BJ (cell line): ENCODE results near the gene RBBP5. TPM values are rescaled to one million over a fixed set of nuclear protein-coding genes. Genes with fewer than 3 reads are reported as not detected.
"Not testable (repeated sequence)": the region's sequence is repeated elsewhere in the genome, so short reads cannot be mapped to it uniquely, and the experiment has no call there.

Source experiments
- CTCF ChIA-PET: fragments of 350-600 bp; formaldehyde crosslinking; extraction: SDS; loops from one replicate; lab custom pipeline; 2021; ENCODE audit warnings: antibody characterized with exemption, inconsistent platforms; lab: Yijun Ruan, JAX
- POLR2A ChIA-PET: fragments of 300-600 bp; sonication (Branson Sonifier 250); formaldehyde crosslinking; extraction: SDS; loops from one replicate; lab custom pipeline; 2021; ENCODE audit warnings: antibody characterized with exemption; lab: Charles Lee
- DNase-seq: peaks from one replicate; pipeline ENCODE4 v3.0.0-alpha.2; 2011; ENCODE audit warnings: low read depth
- H3K27me3 ChIP-seq: 2 replicates; pipeline ENCODE4 v1.6.0; 2011; ENCODE audit warnings: low read length; ENCODE audit not compliant: control insufficient read depth, insufficient read depth
- H3K36me3 ChIP-seq: 2 replicates; pipeline ENCODE4 v1.5.1; 2011; ENCODE audit warnings: low read length; ENCODE audit not compliant: control insufficient read depth, insufficient read depth
- H3K4me3 ChIP-seq: 2 replicates; pipeline ENCODE4 v1.5.1; 2011; ENCODE audit warnings: low read depth, mild to moderate bottlenecking, control low read depth, low read length
- CTCF ChIP-seq: IDR thresholded peaks from 2 replicates; pipeline ENCODE4 v1.5.1; 2011; ENCODE audit warnings: low read depth, mild to moderate bottlenecking, control low read depth, inconsistent platforms, low read length, moderate library complexity; ENCODE audit not compliant: insufficient read depth
- polyA plus RNA-seq: library from polyadenylated mRNA; depleted of rRNA; stranded (reverse); fragments of >200 nt; gene quantifications from 2 replicates; pipeline ENCODE4 v1.2.3, GENCODE V29; 2011

RBBP5 gene
- polyA plus RNA-seq, 1 experiment, result 6.4 TPM

GRCh38 chr1:205162301-205162700 lies 40.5 kb upstream of the RBBP5 start:
- POLR2A ChIA-PET, result no interaction called here
- H3K36me3 ChIP-seq, result peaks cover 28% of the 10 kb centered on the region
- DNase-seq, result no peak
- no peak for TF ChIP-seq CTCF
- CTCF ChIA-PET, result interaction anchor here (2.9 kb wide), 1 partner anchor 21 kb away, joined by 8 read pairs; no protein-coding TSS in a partner anchor
- no peaks in the 10 kb centered on the region for H3K27me3 ChIP-seq
- H3K4me3 ChIP-seq, result no peak overlapping the region

GRCh38 chr1:205161076-205161475 lies 39.3 kb upstream of the RBBP5 start:
- Histone ChIP-seq H3K36me3 (peaks cover 31% of the 10 kb centered on the region), H3K4me3 (no peak overlapping the region), H3K27me3 (no peaks in the 10 kb centered on the region)
- ChIA-PET POLR2A (no interaction called here), CTCF (interaction anchor here (1.5 to 2.9 kb wide), 2 partner anchors 18 to 20 kb away, joined by 4 to 8 read pairs; no protein-coding TSS in a partner anchor)
- TF ChIP-seq CTCF, result no peak
- DNase-seq, result no peak

GRCh38 chr1:205158048-205158616 lies 36.4 kb upstream of the RBBP5 start:
- CTCF ChIA-PET, result interaction anchor here (1.0 to 1.7 kb wide), 4 partner anchors 14 to 54 kb away, joined by 4 to 8 read pairs (median 4); partner anchors contain the start of gene DSTYK
- no peak for TF ChIP-seq CTCF
- H3K36me3 ChIP-seq, result peaks cover 35% of the 10 kb centered on the region

GRCh38 chr1:205155665-205156377 lies 34.0 kb upstream of the RBBP5 start:
- CTCF ChIA-PET, result interaction anchor here (1.0 kb wide), 1 partner anchor 14 kb away, joined by 3 read pairs; no protein-coding TSS in a partner anchor
- H3K36me3 ChIP-seq, result peaks cover 30% of the 10 kb centered on the region
- H3K27me3 ChIP-seq, POLR2A ChIA-PET, H3K4me3 ChIP-seq, DNase-seq: not testable (repeated sequence)

More at GRCh38 chr1:205158048-205158616, 36.4 kb upstream of the RBBP5 start:
- POLR2A ChIA-PET, result no interaction called here
- no peak for DNase-seq
- Histone ChIP-seq H3K27me3 (no peaks in the 10 kb centered on the region), H3K4me3 (no peak overlapping the region)

- no peaks in the 10 kb centered on the region for H3K27me3 ChIP-seq
- DNase-seq, result no peak
- ChIA-PET POLR2A (no interaction called here), CTCF (interaction anchor here (0.6 to 1.5 kb wide), 2 partner anchors 11 to 46 kb away, joined by 4 to 6 read pairs; no protein-coding TSS in a partner anchor)
- peaks cover 18% of the 10 kb centered on the region for H3K36me3 ChIP-seq
- no peak overlapping the region for H3K4me3 ChIP-seq
- TF ChIP-seq CTCF, result no peak
Measured at GRCh38 chr1:205152505-205152904, 30.7 kb upstream of the RBBP5 start.
